Measurements from ENCODE around the gene MED27.

Gene MED27

DNA sequence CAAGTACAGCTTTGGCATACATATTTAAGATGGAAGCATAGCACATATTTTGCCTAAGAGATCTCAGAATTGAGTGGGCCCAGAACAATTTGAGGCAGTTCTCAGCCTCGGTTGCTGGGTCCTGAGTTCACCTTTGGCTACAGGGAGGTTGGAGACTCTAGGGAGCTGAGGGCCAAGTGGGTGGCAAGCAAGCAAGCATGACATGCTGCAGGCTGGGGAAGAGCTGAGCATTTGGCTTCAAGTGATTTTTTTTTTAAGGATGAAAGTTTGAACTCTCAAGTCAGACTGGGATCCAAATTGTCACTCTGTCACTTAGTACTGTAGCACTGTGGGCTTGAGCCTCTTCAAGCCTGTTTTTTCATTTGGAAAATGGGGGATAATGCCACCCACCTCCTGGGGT is 160.5 kb downstream of the MED27 start:
- no peak for DNase-seq (ENCODE audit: low spot score)

DNA sequence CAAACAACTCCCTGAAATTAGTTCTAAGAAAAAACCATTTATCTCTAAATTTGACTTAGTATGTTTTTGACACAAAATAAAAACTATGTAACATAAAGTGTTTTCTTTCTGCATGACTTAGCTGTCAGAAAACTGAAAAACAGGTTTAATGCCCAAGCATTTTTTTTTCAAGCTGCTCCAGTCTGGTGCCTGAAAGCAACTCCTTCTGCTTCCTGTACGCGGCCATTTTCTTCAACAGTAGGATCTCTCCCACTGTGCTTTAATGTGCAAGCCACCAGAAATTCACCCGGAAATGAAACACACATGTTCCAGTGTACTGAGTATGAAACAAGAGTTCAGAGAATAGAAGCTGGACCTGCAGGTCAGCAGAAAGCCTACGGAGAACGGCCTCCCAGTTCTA is 161.2 kb downstream of the MED27 start:
- no peak for DNase-seq (ENCODE audit: low spot score)

DNA sequence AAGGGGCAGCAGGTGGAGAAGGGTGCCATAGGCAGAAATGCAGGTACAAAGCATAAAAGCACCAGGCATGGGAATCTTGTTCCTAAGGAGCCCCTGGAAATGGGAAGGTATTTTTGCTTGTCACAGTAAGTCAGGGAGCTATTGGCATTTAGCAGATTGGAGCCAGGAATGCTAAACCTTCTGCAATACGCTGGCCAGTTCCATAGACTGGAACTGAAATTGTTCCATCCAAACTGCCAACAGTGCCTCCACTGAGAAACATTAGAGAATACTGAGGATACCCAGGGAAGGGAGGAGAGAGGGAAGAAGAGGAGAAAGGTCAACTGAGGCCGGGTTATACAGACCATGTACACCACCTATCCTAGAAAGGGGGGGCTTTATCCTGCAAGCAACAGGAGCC is 162.7 kb downstream of the MED27 start:
- no peak for DNase-seq (ENCODE audit: low spot score)

DNA sequence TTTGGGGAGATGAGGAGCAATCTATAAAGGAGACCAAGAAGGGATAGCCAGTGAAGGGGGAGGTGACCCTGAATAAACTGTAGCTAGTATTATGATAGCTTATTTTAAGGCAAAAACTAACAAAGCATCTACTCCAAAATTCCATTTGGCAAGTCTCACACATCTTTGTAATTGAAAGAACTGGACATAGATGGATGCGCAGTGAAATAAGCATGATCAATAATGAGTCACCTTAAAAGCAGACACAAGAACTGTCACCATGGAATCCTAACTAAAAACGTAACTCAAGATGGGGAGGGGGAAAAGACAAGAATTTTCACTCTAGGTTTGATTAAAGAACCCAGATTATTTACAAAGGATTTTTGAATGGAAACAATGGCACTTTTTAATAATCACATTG is 164.5 kb downstream of the MED27 start:
- no peak for DNase-seq (ENCODE audit: low spot score)

DNA sequence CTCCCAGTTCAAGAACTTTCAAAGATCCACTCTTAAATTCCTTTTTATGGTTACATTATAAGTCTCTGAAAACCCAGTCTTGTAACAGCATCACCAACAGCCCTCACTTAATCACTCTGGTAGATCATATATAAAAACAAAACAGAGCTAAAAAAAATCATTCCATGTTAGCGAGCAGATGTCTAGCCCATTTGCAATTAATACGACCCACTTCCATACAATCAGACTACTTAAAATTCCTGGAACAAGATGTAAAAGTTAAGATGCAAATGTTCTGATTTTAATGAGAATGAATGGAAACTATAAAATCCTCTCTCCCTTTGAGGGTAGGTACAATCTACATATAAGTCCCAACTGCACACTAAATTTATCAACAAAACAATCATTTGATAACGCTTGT is 167.0 kb downstream of the MED27 start:
- no peak for DNase-seq (ENCODE audit: low spot score)

DNA sequence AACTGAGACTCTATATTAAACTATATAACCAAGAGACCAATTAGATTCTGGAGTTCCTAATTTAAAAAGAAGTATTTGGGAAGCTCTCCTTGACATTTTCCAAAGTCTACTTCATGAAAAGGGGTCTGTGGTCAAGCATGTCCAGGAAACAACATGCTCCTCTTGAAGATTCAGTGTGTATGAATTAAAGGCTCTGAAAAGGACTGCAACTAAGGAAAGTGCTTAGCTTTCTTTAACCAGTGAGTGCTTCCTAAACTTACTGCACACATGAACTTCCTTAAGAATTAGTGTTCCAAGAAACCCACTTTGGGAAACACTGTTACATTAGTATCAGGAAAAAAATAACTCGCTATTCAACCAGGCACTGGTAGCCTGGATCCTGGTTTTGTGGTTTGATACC is 167.6 kb downstream of the MED27 start:
- no peak for DNase-seq (ENCODE audit: low spot score)

DNA sequence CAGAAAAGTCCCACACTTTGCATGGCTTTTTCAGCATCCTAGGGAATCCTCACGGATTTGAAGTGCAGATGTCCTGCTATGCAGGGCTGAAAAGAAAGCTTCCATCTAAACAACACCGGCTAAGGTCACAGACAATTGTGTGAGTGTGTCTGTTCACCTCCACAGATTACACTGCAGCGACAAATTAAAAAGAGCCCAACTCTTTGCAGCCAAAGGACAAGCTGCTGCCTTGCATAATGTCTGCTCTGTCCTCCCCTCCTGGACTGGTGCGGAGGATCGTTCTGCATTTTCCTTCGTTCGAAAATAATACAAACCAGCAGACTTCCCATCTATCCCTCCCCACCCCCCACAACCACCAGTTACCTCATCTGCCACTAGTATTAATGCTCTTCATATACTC is 169.1 kb downstream of the MED27 start:
- no peak for DNase-seq (ENCODE audit: low spot score)

DNA sequence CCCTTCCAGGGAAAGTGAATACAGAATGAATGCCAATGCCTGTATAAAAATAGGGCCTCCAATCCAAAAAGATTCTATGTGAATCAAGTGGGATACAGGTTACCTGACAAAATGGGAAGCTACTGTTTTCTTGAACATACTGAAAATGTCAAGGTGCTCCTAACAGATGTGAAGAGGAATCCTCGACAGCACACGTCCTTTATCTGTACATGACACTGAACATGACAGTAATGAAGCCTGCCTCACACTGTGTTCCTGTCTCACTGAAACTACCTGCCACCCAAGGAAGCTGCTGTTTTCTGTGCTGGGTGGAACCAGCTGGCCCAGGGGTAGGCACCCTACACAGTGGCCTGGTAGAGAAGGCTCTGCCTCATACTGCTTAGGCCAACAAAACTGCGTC is 174.5 kb downstream of the MED27 start:
- DNase-seq (ENCODE audit: low spot score): no peak

DNA sequence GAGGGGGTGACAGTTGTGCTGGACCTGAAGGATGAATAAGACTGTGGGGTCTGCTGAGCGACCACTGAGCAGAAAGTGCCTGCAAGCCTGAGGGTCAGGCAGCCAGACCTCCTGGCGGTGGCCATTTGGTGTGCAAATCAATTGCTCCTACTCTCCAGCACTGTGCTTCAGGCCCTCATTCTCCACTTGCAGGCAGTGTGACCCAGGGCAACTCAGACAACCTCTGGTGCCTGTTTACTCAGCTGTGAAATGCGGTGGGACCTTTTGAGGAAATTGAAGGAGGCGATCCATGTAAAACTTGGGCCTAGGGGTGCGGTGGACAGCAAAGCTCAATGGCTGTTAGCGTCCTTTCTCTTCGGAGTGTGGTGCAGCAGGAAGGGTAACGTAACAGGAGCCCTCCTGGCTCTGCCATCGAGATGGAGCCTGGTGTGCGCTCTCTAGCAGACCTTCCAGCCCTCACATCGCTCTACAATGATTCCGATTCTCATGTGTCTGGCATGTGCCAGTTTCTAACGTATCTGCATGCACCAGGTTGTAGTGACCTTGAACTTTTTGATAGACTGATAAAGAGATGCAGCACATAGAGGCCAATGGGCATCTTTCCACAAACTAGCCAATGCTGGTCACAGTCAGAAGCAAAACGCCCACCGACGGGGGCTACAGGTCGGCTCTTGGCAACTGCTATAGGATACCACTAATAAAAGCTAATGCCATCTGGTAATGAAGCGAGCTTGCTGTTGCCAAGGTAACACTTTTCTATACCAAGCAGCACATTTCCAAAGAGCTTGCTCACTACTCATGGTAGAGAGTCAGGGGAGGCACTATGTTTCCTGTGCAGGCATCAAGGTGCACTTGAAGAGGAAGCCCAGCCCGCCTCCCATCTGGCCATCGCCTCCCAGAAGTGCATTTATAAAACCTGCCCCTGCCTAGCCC is 180.1 kb downstream of the MED27 start:
- DNase-seq (ENCODE audit: low spot score): no peak

DNA sequence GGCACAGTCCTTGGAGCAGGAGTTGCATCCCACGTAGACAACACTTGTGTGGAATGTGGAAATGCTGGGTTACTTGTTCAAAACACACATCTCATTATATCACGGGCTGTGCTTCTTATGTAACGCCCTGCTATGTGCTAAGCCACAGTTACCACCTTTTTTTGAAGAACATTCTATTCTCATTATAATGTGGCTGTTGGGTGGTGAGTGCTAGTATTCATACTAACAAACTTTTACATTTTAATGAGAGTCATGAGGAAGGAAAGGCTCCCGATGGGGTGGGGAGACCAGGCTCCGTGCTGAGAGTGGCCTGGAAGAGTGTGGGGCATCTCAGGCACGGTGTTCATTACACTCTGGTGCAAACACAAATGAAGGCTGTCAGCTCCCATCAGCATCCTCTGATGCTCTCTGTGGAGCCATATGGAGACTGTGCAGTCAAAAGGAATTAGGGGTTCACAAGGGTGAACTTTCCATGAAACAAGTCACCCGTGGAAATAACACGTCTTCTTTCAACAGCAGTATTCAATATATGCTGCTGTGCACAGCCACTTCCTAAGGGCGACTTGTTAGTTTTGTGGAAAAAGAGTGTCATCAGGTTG is 186.7 kb downstream of the MED27 start:
- no peak for DNase-seq (ENCODE audit: low spot score)

DNA sequence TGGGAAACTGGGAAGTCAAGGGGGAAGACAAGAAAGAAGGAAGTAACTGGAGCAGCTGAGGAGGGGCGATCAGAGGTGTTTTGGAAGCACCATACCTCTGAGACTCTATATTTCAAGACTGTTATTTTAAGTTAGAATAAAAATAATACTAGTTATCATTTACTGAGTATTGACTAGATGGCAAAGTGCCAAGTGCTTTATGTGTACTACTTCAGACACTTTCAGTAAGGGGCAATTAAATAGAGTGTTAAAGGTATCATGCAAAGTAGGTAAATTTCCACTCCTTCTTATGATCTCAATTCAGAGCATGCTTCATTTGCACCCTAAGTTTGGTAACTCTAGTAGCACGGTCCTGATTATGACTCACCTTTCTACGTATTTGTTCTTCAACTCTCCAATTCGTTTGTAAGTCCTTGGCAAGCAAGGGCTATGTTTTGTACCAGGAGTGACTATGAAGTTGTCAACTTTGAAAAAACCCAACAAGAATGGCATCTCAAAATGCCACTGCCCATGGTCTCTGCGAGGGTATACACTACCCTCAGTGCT is 187.4 kb downstream of the MED27 start:
- DNase-seq (ENCODE audit: low spot score): no peak

DNA sequence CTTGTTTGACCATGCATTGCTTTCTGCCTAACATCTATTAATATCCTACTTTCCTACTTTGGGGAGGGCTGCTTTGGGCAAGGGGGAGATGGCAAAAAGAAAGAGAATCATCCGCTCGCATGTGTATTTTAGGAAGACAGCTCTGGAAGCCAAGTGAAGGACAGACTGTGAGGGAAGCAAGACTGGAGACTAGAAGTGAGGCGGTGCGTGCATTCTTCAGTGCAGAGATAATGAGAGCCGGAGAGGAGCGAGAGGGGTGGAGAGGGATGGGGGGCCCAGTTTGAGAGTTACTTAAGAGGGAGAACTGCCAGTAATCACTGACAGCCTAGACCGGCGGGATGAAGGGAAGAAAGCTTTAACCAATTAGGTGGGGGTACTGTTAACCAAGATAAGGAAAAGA is 188.1 kb downstream of the MED27 start:
- DNase-seq (ENCODE audit: low spot score): no peak

DNA sequence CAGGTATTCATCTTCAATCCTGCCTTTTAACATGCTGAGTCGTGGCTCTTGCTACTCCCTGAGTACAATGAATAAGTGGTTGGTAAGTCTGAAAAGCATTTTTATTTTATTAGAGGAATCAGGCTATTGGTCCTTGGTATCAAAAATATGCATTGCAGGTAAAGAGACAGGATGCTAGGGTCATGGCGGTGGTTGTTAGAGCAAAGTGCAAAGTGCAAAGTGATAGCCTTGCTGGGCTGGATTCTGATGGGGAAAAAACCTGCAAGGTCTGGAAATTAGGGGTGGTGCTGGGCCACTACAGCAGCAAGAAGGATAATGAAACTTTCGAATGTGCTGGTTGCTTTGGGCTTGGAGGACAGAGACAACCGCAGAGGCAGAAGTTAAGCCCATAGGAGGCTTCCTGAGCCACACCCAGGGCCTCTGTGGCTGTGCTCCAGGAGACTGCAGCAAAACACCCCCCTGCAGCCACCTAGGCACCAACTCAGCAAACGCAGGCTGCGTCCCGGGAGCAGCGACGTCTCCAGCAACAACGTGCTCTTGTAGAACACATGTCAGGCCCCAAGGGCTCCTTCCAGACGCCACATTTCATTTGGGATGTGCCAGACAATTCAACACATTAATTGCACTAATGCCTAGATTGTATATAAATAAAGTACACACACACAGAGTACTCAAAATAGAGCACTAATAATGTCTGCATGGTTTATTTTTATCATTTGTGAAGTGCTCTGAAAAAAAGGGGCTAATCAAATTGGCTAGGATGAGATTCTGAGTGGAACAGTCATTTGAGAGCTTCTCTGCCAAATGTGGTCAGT is 190.0 kb downstream of the MED27 start:
- no peak for DNase-seq (ENCODE audit: low spot score)

DNA sequence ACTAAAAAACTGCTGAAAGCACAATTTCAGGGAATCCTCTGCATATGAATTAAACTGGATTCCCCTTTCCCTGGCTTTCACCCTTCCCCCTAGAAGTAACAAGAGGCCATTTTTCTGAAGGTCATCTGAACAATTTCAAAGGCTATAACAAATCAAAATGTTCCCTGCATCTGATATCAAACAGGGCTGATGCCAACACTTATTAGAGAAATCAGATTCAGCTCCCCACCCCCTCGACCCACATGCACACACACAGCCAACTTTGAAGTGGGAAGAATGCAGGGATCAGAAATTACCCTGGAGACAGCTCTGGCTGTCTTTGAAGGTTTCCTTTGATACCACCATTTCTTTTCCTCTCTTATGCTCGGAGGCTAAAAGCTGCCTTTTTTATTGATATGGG is 190.7 kb downstream of the MED27 start:
- DNase-seq (ENCODE audit: low spot score): no peak

DNA sequence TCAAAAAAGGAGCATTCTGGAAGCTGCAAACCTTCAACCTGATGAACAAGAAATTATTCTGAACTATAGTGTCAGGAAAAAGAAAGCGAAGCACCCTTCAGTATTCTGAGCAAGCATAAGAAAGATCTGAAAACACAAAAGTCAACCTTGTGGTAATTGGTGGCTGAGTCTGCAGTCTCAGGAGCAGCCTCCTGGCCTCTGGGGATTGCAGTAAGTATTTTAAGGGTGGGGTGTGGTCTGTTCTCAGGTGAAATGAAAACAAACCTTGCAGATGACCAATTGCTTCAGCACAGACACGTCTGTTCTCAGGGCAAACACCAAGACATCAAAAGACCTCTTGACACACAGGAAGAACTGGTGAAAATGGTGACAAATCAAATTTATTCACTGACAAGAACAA is 192.0 kb downstream of the MED27 start:
- no peak for DNase-seq (ENCODE audit: low spot score)

DNA sequence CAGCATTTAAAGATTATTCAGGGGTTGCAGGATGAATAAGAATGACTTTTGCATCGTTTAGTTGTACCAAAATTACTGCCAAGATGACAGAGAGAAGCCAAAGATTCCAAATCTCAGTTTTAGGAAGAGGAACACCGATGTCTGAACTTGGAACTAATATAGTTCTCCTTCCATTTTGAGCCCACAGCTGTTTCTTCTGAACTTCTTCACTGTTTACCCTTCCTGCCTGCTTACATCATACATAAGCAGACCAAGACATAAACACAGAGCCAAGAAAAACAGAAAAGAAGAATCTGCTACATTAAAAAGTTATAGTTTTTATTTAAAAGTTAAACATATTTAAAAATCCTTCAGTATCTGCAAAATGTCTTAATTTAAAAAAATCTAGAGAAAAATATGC is 192.8 kb downstream of the MED27 start:
- no peak for DNase-seq (ENCODE audit: low spot score)

DNA sequence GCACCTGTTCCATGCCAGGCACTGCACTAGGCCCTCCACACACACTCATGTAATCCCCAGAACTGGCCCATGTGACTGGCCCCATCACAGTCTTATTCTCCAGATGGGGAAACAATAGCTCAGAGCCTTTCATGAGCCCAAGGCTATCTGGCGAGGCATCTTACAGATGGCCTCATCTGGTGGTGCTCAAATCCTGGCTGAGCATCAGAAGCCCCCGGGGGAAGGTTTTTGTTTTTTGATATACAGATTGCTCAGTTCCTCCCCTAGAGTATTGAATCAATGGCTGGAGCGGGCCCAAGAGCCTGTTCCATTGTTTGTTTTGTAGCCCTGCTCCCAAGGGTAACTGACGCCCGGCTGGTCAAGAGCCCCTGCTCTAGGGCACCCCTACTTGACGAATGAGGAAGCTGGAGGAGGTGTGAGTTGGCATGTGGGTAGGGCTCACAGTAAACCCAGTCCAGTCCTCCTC is 194.5 kb downstream of the MED27 start:
- DNase-seq (ENCODE audit: low spot score): no peak

DNA sequence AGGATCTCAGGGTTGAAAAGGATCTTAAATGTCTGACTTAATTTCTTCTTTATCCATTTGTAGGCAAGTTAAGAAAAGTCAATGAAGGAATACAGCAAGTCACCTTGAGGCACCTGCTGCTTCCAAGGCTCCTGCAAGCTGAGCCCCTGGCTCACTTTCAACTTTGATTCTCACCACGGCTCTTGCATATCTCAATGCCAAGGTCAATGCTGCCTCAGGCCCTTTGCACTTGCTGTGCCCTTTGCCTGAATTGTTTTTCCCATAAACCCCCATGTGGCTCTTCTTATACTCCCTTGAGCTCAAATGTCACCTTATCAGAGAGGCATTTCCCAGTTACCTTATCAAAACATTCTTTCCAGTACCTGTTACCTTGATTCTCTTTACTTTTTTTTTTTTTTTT is 195.4 kb downstream of the MED27 start:
- no peak for DNase-seq (ENCODE audit: low spot score)

DNA sequence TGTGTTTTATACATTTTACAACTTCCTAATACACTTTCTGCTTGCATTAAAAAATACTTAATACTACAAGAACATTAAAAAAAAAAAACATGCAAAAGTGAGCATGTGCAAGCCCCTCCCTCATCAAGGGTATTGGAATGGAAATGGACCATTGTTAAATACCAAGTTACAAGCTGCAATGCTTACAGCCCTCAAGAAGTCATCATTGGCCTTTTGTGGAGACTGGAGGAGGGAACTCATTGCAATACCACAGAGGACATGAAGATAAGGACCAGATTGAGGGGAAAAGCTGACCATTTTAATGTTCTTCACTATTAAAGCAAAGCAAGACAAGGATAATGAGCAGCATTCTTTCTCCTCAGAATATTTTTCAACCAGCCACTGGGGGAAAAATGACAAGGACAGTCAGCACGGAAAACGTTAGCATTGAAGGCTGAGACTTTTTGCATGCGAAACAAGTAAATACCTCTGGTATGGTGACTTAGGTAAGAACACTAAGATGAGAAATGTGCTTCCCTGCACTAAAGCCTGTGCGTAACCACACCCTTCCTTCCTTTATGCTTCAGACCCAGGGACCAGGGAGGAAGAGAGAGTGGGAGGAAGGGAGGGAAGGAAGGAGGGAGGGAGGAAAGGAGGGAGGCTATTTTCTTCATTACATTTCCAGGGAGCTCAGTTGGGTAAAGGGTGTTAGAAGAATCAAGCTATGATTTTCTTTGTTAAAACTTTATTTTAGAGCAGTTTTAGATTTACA is 198.7 kb downstream of the MED27 start:
- no peak for DNase-seq (ENCODE audit: low spot score)

DNA sequence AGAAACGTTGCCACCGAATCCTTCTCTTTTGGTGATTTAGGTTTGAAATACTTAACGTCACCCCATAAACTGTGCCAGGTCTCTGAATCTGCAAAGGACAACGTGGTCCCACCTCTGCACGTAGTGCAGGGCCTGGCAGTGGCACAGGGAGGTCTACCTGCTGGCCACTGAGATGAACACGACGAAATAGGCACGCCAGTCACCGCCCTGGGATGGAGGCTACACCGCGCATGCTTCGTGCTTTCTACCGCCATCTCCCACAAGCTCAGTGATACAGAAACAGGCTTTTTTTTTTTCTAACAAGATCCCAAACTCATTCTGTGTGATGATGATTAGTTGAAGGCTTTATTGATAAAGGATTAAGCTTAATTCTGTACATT is 199.8 kb downstream of the MED27 start:
- DNase-seq (ENCODE audit: low spot score): no peak

DNA sequence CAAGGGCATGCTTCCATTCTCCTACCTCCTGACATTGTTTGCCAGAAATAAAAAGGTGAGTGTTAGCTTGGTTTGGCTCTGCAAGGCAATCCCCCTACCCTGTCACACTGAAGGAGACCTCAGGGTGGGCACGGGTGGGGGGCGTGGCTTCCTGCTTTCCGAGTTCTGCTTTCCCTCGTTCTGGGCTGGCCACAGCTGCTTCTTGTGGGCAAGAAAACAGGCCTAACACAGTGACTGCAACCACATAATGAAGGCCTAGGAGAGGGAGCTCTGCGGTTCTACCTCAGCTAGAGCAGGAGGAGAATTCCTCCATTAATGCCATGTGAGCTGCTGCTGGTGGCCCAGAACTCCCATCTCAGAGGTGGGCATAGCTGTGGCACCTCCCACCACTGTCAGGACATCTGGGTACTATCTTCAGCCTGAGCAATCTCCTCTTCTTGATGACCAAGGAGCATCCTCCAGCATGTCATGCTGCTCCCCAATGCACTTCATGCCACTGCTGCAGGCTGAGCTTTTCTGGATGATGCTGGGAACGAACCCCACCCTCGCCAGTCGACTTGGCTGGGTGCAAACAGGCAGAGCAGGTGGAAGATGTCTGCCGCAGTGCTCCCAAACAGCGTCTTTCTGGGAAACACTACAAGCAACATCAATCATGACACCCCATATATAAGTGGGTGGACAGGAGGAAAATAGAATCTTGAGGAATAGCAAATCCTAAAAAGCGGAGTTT is 200.3 kb downstream of the MED27 start:
- no peak for DNase-seq (ENCODE audit: low spot score)

Measured in SW480 (cell line).